EL (cell line): ENCODE measurements around the gene SPECC1.
"Not testable (repeated sequence)": the region's sequence is repeated elsewhere in the genome, so short reads cannot be mapped to it uniquely, and the experiment has no call there.

Experiments
- DNase-seq: peaks from one replicate; pipeline ENCODE4 v3.0.0-alpha.2; 2016

SPECC1 gene

GRCh38 chr17:20282526-20283308 lies 273.6 kb downstream of the SPECC1 start:
- no peak for DNase-seq

- DNase-seq, result no peak
These were observed 274.9 kb downstream of the SPECC1 start for GRCh38 chr17:20284022-20284421.

- no peak for DNase-seq
These were observed 275.6 kb downstream of the SPECC1 start for GRCh38 chr17:20284570-20285295.

GRCh38 chr17:20289984-20290383 lies 280.8 kb downstream of the SPECC1 start:
- no peak for DNase-seq

GRCh38 chr17:20291853-20292252 lies 282.7 kb downstream of the SPECC1 start:
- no peak for DNase-seq

GRCh38 chr17:20293501-20293900 lies 284.3 kb downstream of the SPECC1 start:
- DNase-seq, result no peak

- DNase-seq, result no peak
These were observed 285.0 kb downstream of the SPECC1 start for GRCh38 chr17:20294120-20294519.

GRCh38 chr17:20299013-20299412 lies 289.9 kb downstream of the SPECC1 start:
- no peak for DNase-seq

- DNase-seq, result peak; percentile 65
These were observed 291.3 kb downstream of the SPECC1 start for GRCh38 chr17:20300436-20300934.

- DNase-seq, result no peak
These were observed 293.2 kb downstream of the SPECC1 start for GRCh38 chr17:20302246-20302917.

GRCh38 chr17:20304961-20305360 lies 295.8 kb downstream of the SPECC1 start:
- DNase-seq, result no peak

- DNase-seq, result no peak
These were observed 297.8 kb downstream of the SPECC1 start for GRCh38 chr17:20306924-20307323.

- DNase-seq, result no peak
These were observed 298.3 kb downstream of the SPECC1 start for GRCh38 chr17:20307326-20307910.

- DNase-seq, result no peak
These were observed 301.3 kb downstream of the SPECC1 start for GRCh38 chr17:20310481-20310880.

GRCh38 chr17:20313306-20313705 lies 304.1 kb downstream of the SPECC1 start:
- no peak for DNase-seq

- DNase-seq, result no peak
These were observed 304.7 kb downstream of the SPECC1 start for GRCh38 chr17:20313891-20314290.

GRCh38 chr17:20314834-20315233 lies 305.7 kb downstream of the SPECC1 start:
- no peak for DNase-seq

- DNase-seq, result no peak
These were observed 306.2 kb downstream of the SPECC1 start for GRCh38 chr17:20315311-20315710.

GRCh38 chr17:20315821-20316220 lies 306.7 kb downstream of the SPECC1 start:
- no peak for DNase-seq

- DNase-seq, result peak; percentile 63
These were observed 311.5 kb downstream of the SPECC1 start for GRCh38 chr17:20320535-20321229.

GRCh38 chr17:20321357-20321756 lies 312.2 kb downstream of the SPECC1 start:
- DNase-seq, result not testable (repeated sequence)

- not testable (repeated sequence) for DNase-seq
These were observed 318.6 kb downstream of the SPECC1 start for GRCh38 chr17:20327739-20328138.
